ENCODE data around the gene TBC1D2B.
A peak's percentile ranks its signal among the peaks of the same experiment; 100 is the strongest.

DNA sequence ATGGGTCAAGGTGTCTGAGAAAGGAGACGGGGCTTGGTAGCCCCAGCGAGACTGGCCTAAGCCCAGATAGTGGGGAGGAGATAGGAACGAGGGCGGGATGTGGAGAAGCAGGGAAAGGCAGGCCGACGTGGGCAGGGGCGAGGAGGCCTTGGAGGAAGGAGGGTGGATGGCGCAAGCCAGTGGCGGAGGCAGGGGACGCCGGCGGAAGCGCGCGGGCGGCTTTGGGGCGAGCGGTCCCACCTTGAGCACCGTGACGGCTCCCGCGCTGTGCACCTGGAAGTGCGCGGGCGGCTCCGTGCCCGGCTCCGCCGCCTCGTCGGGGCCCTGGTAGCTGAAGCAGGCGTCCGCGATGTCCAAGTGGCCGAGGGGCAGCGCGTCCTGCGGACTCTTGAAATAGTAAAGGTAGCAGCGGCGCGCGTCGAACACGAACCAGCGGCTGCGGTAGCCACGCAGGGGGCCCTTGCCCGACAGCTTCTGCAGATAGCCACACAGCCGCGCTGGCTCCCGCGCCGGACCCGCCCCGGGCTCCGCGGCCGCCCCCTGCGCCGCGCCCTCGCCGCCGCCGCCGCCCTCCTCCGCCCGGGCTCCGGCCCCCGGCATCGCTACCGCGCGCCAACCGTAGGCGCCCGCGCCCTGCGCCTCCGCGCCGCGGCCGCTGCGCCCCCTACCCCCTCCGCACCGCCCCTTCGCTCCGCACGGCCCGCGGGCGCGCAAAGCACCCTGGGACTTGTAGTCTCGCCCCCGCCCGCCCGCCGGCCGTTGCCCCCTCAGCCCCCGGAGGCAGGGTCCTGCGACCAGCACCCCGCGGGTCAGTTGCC lies at the start of gene TBC1D2B:
- no peak for TF ChIP-seq POLR2A (IDR thresholded peaks at IDR 0.05)
- TF ChIP-seq, protein P1, sequence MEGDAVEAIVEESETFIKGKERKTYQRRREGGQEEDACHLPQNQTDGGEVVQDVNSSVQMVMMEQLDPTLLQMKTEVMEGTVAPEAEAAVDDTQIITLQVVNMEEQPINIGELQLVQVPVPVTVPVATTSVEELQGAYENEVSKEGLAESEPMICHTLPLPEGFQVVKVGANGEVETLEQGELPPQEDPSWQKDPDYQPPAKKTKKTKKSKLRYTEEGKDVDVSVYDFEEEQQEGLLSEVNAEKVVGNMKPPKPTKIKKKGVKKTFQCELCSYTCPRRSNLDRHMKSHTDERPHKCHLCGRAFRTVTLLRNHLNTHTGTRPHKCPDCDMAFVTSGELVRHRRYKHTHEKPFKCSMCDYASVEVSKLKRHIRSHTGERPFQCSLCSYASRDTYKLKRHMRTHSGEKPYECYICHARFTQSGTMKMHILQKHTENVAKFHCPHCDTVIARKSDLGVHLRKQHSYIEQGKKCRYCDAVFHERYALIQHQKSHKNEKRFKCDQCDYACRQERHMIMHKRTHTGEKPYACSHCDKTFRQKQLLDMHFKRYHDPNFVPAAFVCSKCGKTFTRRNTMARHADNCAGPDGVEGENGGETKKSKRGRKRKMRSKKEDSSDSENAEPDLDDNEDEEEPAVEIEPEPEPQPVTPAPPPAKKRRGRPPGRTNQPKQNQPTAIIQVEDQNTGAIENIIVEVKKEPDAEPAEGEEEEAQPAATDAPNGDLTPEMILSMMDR (IDR thresholded peaks at IDR 0.05): peak in 1 of 7 experiments; percentile 24
- peak in 1 of 3 donors; percentile 25 for TF ChIP-seq POLR2AphosphoS5 (IDR thresholded peaks at IDR 0.05)
- no peak for TF ChIP-seq EP300 (IDR thresholded peaks at IDR 0.05)

Measured in stomach (tissue), 4 donors.